GM12892 (cell line): ENCODE data around the gene MXD4.

ENCODE experiments used
- DNase-seq: peaks from one replicate; pipeline ENCODE4 v3.0.0; 2011; ENCODE audit not compliant: insufficient read length
- FAIRE-seq: peaks from 2 replicates; lab custom pipeline; 2011; peaks lifted over from hg19 to GRCh38; lab: Jason Lieb, UNC
- POLR2A ChIP-seq: IDR thresholded peaks from 2 replicates; pipeline ENCODE4 v1.6.1; 2011; ENCODE audit warnings: low read depth, low read length, control low read depth
- POLR2AphosphoS5 ChIP-seq: IDR thresholded peaks from 2 replicates; pipeline ENCODE4 v1.6.1; 2011; ENCODE audit warnings: low read depth, low read length, control low read depth
- TAF1 ChIP-seq: IDR thresholded peaks from 2 replicates; pipeline ENCODE4 v1.6.1; 2011; ENCODE audit warnings: low read depth, mild to moderate bottlenecking, control low read depth, low read length, borderline replicate concordance

MXD4 gene

GRCh38 chr4:2265113-2266110, 3.5 kb upstream of the MXD4 start:
- FAIRE-seq (no peak), DNase-seq (no peak)
- TF ChIP-seq POLR2A, result no peak
- no peak for TF ChIP-seq POLR2AphosphoS5
- TF ChIP-seq TAF1, result no peak

- TF ChIP-seq POLR2AphosphoS5, result no peak
- TF ChIP-seq POLR2A, result no peak
- no peak for TF ChIP-seq TAF1
- FAIRE-seq (no peak), DNase-seq (no peak)
These were observed 2.7 kb upstream of the MXD4 start for GRCh38 chr4:2264481-2265041.

GRCh38 chr4:2263926-2264321, 2.0 kb upstream of the MXD4 start:
- no peak for TF ChIP-seq POLR2AphosphoS5
- TF ChIP-seq TAF1, result no peak
- no peak for TF ChIP-seq POLR2A
- DNase-seq (no peak), FAIRE-seq (no peak)

GRCh38 chr4:2262944-2263250, 988 bp upstream of the MXD4 start:
- TF ChIP-seq TAF1 (no peak), POLR2A (no peak), POLR2AphosphoS5 (no peak)
- FAIRE-seq (no peak), DNase-seq (no peak)

DNA sequence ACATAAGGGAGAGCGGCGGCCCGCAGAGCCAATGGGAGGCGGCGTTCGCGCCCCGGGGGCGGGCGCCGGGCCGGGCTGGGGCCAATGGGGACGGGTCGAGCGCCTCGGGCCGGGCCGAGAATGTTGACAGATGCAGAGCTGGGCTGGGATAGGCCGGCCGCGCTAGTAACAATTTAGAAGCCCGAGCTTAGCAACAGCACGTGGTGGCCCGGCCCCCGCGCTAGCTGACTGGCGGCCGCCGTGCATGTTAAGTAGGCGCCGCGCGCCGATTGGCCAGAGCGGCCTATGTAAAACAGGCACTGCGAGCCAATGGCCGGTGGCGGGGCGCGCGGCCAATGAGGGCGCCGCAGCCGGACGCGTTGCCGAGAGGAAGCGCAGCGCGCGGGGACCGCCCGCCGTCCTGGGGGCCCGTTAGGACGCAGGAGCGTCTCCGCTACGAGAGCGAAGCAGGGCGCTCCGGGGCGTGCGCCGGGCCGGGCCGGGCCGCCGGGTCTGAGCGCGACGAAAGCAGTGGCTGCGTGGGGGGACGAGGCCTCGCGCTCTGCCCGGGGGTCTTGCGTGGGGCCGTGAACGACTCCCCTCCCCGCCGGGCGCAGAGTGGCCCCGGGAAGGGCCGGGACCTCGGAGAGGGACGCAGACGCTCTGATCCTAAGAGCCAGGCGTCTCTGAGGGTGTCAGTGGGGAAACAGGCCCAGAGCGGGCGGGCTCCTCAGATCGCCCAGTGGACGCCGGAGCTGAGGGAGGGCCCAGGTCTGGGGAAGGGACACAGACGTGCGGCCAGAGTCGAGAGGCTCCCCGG, 435 bp upstream of the MXD4 start:
- FAIRE-seq, result peak; percentile 100
- TF ChIP-seq TAF1, result no peak
- TF ChIP-seq POLR2AphosphoS5, result peak; percentile 58
- TF ChIP-seq POLR2A, result peak; percentile 89

GRCh38 chr4:2261110-2261852, 628 bp downstream of the MXD4 start:
- FAIRE-seq, result peak; percentile 74
- DNase-seq, result peak; percentile 61

More for the DNA sequence above, 435 bp upstream of the MXD4 start:
- DNase-seq, result peak; percentile 98

DNA sequence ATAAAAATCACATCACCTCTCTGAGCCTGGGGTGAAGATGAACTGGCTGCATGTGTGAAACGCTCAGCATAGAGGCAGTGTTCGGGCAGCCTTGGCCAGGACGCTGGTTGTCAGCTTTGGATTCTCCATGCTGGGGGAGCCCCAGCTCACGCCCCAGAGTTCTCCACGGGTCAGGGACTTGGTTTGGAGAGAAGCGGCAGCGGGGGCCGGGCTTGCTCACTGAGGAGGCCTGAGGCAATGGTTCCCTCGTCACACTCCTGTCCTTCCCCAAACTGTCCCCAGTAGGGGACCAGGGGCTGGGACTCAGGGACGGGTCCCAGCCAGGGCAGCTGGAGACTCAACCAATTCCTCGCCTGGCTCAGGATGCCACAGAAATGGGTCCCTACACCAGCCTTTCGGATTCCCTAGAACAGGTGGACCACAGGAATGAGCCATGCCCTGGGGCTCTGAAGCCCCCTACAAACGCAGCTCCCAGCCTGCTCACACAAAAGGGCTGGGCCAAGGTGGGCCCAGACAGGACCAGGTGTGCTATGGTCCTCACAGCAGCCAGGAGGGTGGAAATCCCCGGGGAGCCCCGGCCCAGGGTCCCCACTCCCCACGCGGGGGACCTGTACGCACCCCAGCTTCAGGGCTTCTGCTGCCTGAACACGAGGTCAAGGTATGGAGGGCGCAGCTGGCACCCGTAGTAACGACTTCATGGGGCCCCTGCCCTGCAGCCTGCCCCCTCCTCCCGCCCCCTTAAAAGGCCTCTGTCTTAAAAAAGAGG, 1.4 kb downstream of the MXD4 start:
- DNase-seq, result no peak
- no peak for TF ChIP-seq POLR2A
- no peak for TF ChIP-seq POLR2AphosphoS5
- no peak for TF ChIP-seq TAF1
- no peak for FAIRE-seq

More at GRCh38 chr4:2261110-2261852, 628 bp downstream of the MXD4 start:
- TF ChIP-seq TAF1 (no peak), POLR2A (no peak), POLR2AphosphoS5 (no peak)

GRCh38 chr4:2259541-2260343, 2.2 kb downstream of the MXD4 start:
- FAIRE-seq, result no peak

DNA sequence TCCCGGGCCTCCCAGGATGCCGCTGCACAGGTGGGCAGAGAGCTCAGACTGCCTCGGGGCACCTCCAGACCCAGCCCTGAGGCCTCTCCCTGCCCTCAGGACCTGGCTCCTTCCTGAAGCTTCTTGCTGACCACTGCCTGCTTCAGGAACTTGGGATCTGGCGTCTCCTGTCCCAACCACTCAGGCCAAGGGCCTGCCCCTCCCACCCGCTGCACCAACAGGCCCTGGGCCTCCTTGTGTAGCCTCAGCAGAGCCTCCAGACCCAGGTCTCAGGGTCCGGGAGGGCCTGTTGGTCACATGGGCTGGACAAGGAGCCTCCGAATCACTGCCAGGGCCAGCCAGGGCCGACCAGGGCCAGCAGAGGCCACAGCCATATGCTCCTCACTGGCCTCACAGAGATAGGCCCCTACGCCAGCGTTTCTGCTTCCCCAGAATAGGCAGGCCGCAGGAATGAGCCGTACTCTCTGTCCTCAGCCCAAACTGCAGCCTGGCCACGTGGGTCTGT, 2.8 kb downstream of the MXD4 start:
- FAIRE-seq (no peak), DNase-seq (no peak)
- TF ChIP-seq POLR2A, result no peak
- TF ChIP-seq TAF1, result no peak
- TF ChIP-seq POLR2AphosphoS5, result no peak

More at GRCh38 chr4:2259541-2260343, 2.2 kb downstream of the MXD4 start:
- DNase-seq, result no peak
- TF ChIP-seq TAF1 (no peak), POLR2AphosphoS5 (no peak), POLR2A (no peak)
